Neural crest cell (in vitro differentiated cells): ENCODE measurements around the gene LCN15. TPM values are rescaled to one million over a fixed set of nuclear protein-coding genes. Genes with fewer than 3 reads are reported as not detected.

Source experiments
- DNase-seq: peaks from one replicate; pipeline ENCODE4 v3.0.0; 2021; ENCODE audit warnings: low read depth, mixed read lengths, low spot score
- H3K27ac Mint-ChIP-seq: one replicate; pipeline ENCODE4 v1.8.0; 2021; ENCODE audit warnings: mild to moderate bottlenecking, mixed read lengths; ENCODE audit not compliant: unreplicated experiment
- H3K27me3 Mint-ChIP-seq: 2 replicates; pipeline ENCODE4 v1.8.0; 2021; ENCODE audit warnings: low read depth, mild to moderate bottlenecking, mixed read lengths
- H3K36me3 Mint-ChIP-seq: 2 replicates; pipeline ENCODE4 v1.8.0; 2021; ENCODE audit warnings: low read depth, mild to moderate bottlenecking, mixed read lengths
- H3K4me1 Mint-ChIP-seq: 2 replicates; pipeline ENCODE4 v1.8.0; 2021; ENCODE audit warnings: mixed read lengths
- H3K4me3 Mint-ChIP-seq: one replicate; pipeline ENCODE4 v1.8.0; 2021; ENCODE audit warnings: mild to moderate bottlenecking, mixed read lengths
- H3K9me3 Mint-ChIP-seq: 2 replicates; pipeline ENCODE4 v1.8.0; 2021; ENCODE audit warnings: mixed read lengths
- CTCF ChIP-seq: fragments of 200-600 bp; sonication (generic); conservative IDR thresholded peaks from 2 replicates; pipeline ENCODE4 v1.5.0; 2021; ENCODE audit warnings: antibody characterized with exemption, mild to moderate bottlenecking
- microRNA-seq: library from miRNA; unstranded; fragments of <30 nt; microRNA quantifications from one replicate; pipeline ENCODE4, GENCODE V29; 2020
- total RNA-seq: library from RNA; stranded (reverse); gene quantifications from 2 replicates; pipeline ENCODE4 v1.2.1, GENCODE V29; 2021

LCN15 gene
- total RNA-seq, 1 donor from 2014 or later = not detected

GRCh38 chr9:136710543-136710942, 53.8 kb downstream of the LCN15 start:
- no peak for TF ChIP-seq CTCF
- Mint-ChIP-seq H3K4me1 (peaks cover 11% of the 10 kb centered on the region), H3K4me3 (peak overlapping the region; percentile 89), H3K27ac (no peak overlapping the region), H3K36me3 (no peaks in the 10 kb centered on the region), H3K9me3 (no peaks in the 10 kb centered on the region), H3K27me3 (peaks cover 6% of the 10 kb centered on the region)
- no peak for DNase-seq

Small RNA genes within 50 kb of the gene (microRNA-seq; reads per million reads assigned to microRNA genes)
- not detected for gene MIR6722

Other genes starting within 250 kb of the LCN15 start
- gene NOTCH1, start 218.5 kb downstream of the LCN15 start, total RNA-seq = 99.0 and 99.7 TPM in 2 replicates
- gene EGFL7, start 101.6 kb downstream of the LCN15 start, total RNA-seq = 14.1 and 16.8 TPM in 2 replicates
- 18.4 and 19.0 TPM in 2 replicates for gene AGPAT2, start 77.1 kb downstream of the LCN15 start, total RNA-seq
- gene DIPK1B, start 51.9 kb downstream of the LCN15 start, total RNA-seq = 46.3 and 49.2 TPM in 2 replicates
- not detected in 2 replicates for gene LCN10, start 21.6 kb downstream of the LCN15 start, total RNA-seq
- gene LCN6, start 16.0 kb downstream of the LCN15 start, total RNA-seq = not detected in 2 replicates
- gene LCN8, start 6.3 kb downstream of the LCN15 start, total RNA-seq = not detected in 2 replicates
- 27.8 and 31.0 TPM in 2 replicates for gene TMEM141, start 26.8 kb upstream of the LCN15 start, total RNA-seq
- 0.93 and 1.4 TPM in 2 replicates for gene CCDC183, start 31.8 kb upstream of the LCN15 start, total RNA-seq
- gene RABL6, start 43.4 kb upstream of the LCN15 start, total RNA-seq = 191 and 198 TPM in 2 replicates
- gene AJM1, start 78.0 kb upstream of the LCN15 start, total RNA-seq = 2.8 and 3.3 TPM in 2 replicates
- 170 and 175 TPM in 2 replicates for gene PHPT1, start 84.9 kb upstream of the LCN15 start, total RNA-seq
- gene MAMDC4, start 87.8 kb upstream of the LCN15 start, total RNA-seq = 19.3 and 20.6 TPM in 2 replicates
- 338 and 339 TPM in 2 replicates for gene EDF1, start 101.8 kb upstream of the LCN15 start, total RNA-seq
- 30.1 and 34.4 TPM in 2 replicates for gene TRAF2, start 122.0 kb upstream of the LCN15 start, total RNA-seq
- 81.2 and 83.9 TPM in 2 replicates for gene FBXW5, start 180.2 kb upstream of the LCN15 start, total RNA-seq
- 0.59 and 0.98 TPM in 2 replicates for gene C8G, start 180.7 kb upstream of the LCN15 start, total RNA-seq
- 0.50 and 1.1 TPM in 2 replicates for gene LCN12, start 187.8 kb upstream of the LCN15 start, total RNA-seq
- not detected in 2 replicates for gene PTGDS, start 213.0 kb upstream of the LCN15 start, total RNA-seq
- gene LCNL1, start 218.5 kb upstream of the LCN15 start, total RNA-seq = not detected in 2 replicates
- gene PAXX, start 227.9 kb upstream of the LCN15 start, total RNA-seq = 82.6 and 84.9 TPM in 2 replicates
- gene CLIC3, start 232.1 kb upstream of the LCN15 start, total RNA-seq = not detected in 2 replicates